GM21576 (cell line): ENCODE data around the gene RTP2.

Experiments used
- ATAC-seq: cut with Tn5 transposase; IDR thresholded peaks from one replicate; pipeline ENCODE4 v1.9.1; 2021; ENCODE audit warnings: mild to moderate bottlenecking, moderate library complexity; ENCODE audit not compliant: unreplicated experiment

The RTP2 gene

GRCh38 chr3:187739094-187739560, 36.8 kb upstream of the RTP2 start:
- ATAC-seq, result no peak

GRCh38 chr3:187738331-187739093, 36.2 kb upstream of the RTP2 start:
- ATAC-seq, result peak; percentile 57

GRCh38 chr3:187738071-187738330, 35.6 kb upstream of the RTP2 start:
- ATAC-seq, result no peak

GRCh38 chr3:187737368-187738070, 35.2 kb upstream of the RTP2 start:
- no peak for ATAC-seq

- no peak for ATAC-seq
These were observed 34.6 kb upstream of the RTP2 start for GRCh38 chr3:187737006-187737367.

GRCh38 chr3:187736418-187736871, 34.1 kb upstream of the RTP2 start:
- no peak for ATAC-seq

GRCh38 chr3:187735837-187736236, 33.5 kb upstream of the RTP2 start:
- ATAC-seq, result no peak

GRCh38 chr3:187735383-187735782, 33.0 kb upstream of the RTP2 start:
- no peak for ATAC-seq

GRCh38 chr3:187734841-187735240, 32.5 kb upstream of the RTP2 start:
- no peak for ATAC-seq

- ATAC-seq, result no peak
These were observed 31.0 kb upstream of the RTP2 start for GRCh38 chr3:187733371-187733770.

GRCh38 chr3:187729598-187729997, 27.2 kb upstream of the RTP2 start:
- ATAC-seq, result no peak

- no peak for ATAC-seq
These were observed 26.7 kb upstream of the RTP2 start for GRCh38 chr3:187728940-187729583.

GRCh38 chr3:187728248-187728647, 25.9 kb upstream of the RTP2 start:
- no peak for ATAC-seq

GRCh38 chr3:187726564-187726963, 24.2 kb upstream of the RTP2 start:
- ATAC-seq, result no peak

GRCh38 chr3:187725653-187726370, 23.5 kb upstream of the RTP2 start:
- ATAC-seq, result no peak

GRCh38 chr3:187725224-187725623, 22.9 kb upstream of the RTP2 start:
- ATAC-seq, result no peak

- ATAC-seq, result no peak
These were observed 19.9 kb upstream of the RTP2 start for GRCh38 chr3:187722206-187722612.

- ATAC-seq, result no peak
These were observed 18.7 kb upstream of the RTP2 start for GRCh38 chr3:187721055-187721454.

- no peak for ATAC-seq
These were observed 17.9 kb upstream of the RTP2 start for GRCh38 chr3:187720337-187720670.

GRCh38 chr3:187719628-187720336, 17.4 kb upstream of the RTP2 start:
- ATAC-seq, result no peak

GRCh38 chr3:187718802-187719201, 16.4 kb upstream of the RTP2 start:
- no peak for ATAC-seq
